Glomerular endothelial cell (primary cell): ENCODE data around the gene ZNF800. TPM values are rescaled to one million over a fixed set of nuclear protein-coding genes. Genes with fewer than 3 reads are reported as not detected.
"Not testable (repeated sequence)": the region's sequence is repeated elsewhere in the genome, so short reads cannot be mapped to it uniquely, and the experiment has no call there.

Experiments
- DNase-seq: peaks from one replicate; pipeline ENCODE4 v3.0.0-alpha.2; 2011; ENCODE audit warnings: low read depth, low spot score; ENCODE audit errors: extremely low read depth
- total RNA-seq: library from RNA; depleted of rRNA; stranded (reverse); fragments of >200 nt; gene quantifications from 2 replicates; pipeline ENCODE4 v1.2.3, GENCODE V29; 2015

Gene ZNF800
- 14.4 and 34.4 TPM in 2 replicates for total RNA-seq

- DNase-seq, result no peak
Observed at GRCh38 chr7:127392566-127393367, at the start of gene ZNF800. Gene ZNF800 (minus strand): TSS chr7:127392708. CDS start chr7:127391557, 1,151 bp downstream.

- DNase-seq, result no peak
Observed at GRCh38 chr7:127440206-127440605, 47.7 kb upstream of the ZNF800 start.

GRCh38 chr7:127438836-127439235 lies 46.3 kb upstream of the ZNF800 start:
- no peak for DNase-seq

DNA sequence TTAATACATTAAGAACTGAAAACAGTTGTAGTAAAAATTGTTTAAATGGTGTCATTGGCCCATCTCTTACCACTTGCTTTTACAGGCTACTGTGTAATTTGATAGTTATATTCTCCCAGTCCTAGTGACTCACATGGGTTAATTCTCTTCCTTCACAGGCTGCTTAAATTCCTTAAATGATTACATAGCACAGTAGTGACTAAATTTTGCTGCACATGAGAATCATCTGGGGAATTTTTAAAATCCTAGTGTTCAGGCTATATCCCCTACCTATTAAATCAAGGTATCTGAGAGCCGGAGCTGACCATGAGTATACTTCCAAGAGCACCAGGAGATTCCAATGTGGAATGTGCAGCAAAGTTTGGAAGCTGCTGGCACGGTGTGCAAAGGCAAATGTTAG lies 45.3 kb upstream of the ZNF800 start:
- no peak for DNase-seq

DNA sequence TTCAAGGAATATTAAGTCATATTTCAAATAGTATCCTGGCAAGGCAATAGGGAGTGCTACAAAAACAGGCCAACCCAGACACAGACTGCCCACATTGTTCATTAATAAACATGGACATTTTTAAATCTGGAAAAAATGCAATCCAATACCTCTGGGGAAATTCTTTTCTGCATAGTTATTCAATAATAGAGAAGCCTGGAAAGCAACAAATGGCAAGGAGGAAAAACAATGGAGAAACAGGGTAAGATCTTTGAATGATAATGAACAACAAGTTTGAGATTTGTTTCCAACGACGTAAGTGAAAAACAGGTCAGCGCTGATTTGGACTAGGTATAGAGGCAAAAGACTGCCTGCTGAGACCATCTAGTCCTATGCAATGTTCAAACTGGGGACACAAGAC lies 44.7 kb upstream of the ZNF800 start:
- no peak for DNase-seq

GRCh38 chr7:127429281-127429680 lies 36.8 kb upstream of the ZNF800 start:
- DNase-seq, result not testable (repeated sequence)

- DNase-seq, result no peak
Observed at GRCh38 chr7:127419196-127419595, 26.7 kb upstream of the ZNF800 start.

GRCh38 chr7:127418459-127418858 lies 26.0 kb upstream of the ZNF800 start:
- no peak for DNase-seq

DNA sequence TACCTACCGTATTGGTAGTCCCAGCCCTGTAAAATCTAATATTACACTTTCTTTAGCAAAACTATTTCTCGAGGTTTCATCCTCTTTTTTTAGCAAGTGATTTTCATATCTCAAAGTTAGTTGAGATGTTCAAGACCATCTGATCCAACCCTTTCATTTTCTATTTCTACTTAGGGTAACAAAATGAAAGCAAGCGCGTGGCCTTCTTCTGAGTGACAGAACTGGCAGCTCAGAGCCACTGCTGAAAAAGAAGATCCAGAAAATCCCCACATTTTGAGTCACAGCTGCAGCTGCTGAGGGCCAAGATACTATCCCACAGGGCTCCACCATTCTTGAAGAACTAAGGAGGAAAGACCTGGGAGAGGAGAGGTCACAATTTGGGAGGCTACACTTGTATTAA lies 24.8 kb upstream of the ZNF800 start:
- DNase-seq, result no peak

DNA sequence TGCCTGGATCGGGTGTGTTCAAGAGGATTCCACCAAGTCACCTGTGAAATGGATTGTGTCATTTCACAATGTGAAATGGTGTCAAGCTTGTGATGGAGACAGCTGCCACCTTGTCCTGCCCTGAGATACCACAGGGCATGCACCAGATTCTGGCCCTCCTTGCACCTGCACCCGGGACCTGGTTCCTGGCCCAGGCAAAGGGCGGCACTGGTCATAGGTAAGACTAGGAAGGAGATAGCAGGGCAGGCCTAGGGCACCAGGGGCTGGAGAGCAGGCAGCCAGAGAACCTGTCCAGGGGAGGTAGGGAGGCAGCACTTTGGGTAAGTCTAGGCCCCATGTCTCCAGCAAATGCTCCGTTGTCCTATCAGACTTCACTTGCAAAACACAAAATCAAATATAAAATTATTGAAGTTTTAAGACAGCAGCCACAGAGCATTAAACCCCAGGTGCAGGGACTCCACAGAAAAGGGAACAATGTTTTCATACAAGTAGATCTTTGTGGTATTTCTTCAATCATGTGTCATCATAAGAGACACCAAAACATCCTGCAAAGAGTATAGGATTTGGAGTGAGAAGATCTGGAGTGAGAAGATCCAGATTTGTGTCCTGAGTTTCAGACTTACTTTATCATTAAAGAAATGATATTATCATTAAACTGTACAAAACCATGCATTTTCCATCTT lies 22.7 kb upstream of the ZNF800 start:
- no peak for DNase-seq

- no peak for DNase-seq
Observed at GRCh38 chr7:127413962-127414361, 21.5 kb upstream of the ZNF800 start.

GRCh38 chr7:127413326-127413725 lies 20.8 kb upstream of the ZNF800 start:
- DNase-seq, result no peak

DNA sequence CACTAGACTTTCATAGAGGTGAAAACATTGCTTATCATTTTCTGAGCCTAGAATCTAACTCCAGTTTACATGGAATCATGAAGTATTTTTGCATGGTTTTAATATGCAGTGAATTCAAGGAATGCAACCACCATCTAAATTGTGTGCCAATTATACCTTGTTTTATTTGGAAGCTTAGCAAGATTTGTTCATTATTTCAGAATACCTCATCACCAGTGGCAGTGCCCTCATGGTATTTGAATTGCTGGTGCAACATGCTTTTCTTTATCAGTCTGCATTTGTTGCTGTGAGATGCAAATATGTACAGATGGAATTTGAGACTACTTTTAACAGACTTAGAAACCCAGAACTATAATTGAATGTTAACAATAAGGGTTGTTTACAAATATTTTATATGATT lies 18.7 kb upstream of the ZNF800 start:
- no peak for DNase-seq

- DNase-seq, result no peak
Observed at GRCh38 chr7:127409629-127410028, 17.1 kb upstream of the ZNF800 start.

DNA sequence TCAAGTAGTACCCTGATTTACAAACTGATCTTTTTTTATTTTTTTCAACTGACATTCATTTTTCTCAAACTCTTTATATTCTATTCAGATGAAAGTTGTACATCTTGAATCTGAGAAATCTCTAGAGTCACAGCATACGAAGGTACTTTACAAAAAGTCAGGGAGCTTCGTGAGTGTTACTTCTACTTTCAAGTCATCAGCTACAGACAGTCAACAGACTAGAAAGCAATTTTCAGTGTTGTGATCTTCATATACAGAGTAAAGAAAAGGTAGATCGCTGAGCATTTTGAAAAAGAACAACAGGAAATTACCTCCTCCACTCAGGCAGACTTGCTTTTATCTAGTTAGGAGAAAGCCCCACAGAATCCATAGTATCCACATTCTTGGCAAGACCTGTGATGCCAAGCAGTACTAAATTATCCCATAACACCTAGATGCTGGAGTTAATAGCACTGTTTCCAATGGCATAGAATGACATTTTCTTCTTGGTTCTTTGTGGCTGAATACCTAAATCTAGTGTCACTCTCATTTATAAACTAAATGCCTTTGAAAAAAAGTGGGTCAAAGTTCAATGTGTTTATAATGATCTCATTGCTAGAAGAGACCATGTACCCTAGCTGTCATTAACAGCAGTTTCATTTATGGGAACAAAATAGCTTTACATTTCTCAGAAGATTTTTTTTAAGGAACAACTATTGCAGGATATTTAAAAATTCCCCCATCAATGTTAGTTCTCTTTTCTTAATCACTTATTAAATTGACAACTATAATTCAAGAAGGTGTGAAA lies 12.0 kb upstream of the ZNF800 start:
- DNase-seq, result no peak

DNA sequence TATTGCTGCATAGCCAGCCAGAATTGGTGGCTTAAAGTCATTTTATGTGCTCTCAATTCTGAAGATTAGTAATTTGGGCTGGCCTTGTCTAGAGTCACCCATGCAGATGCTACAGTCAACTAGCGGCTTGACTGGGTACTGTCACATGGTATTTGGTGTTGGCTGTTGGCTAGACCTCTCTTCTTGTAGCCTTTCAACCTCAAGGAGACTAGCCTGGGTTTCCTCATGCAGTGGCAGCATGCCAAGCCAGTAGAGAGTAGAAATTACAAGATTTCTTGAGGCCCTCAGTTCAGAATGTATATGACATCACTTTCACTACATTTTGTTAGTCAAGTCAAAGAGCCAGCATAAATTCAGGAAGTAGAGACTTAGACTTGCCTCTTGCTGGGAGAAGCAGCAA lies 3.7 kb upstream of the ZNF800 start:
- no peak for DNase-seq

- not testable (repeated sequence) for DNase-seq
Observed at GRCh38 chr7:127395104-127395503, 2.6 kb upstream of the ZNF800 start.

DNA sequence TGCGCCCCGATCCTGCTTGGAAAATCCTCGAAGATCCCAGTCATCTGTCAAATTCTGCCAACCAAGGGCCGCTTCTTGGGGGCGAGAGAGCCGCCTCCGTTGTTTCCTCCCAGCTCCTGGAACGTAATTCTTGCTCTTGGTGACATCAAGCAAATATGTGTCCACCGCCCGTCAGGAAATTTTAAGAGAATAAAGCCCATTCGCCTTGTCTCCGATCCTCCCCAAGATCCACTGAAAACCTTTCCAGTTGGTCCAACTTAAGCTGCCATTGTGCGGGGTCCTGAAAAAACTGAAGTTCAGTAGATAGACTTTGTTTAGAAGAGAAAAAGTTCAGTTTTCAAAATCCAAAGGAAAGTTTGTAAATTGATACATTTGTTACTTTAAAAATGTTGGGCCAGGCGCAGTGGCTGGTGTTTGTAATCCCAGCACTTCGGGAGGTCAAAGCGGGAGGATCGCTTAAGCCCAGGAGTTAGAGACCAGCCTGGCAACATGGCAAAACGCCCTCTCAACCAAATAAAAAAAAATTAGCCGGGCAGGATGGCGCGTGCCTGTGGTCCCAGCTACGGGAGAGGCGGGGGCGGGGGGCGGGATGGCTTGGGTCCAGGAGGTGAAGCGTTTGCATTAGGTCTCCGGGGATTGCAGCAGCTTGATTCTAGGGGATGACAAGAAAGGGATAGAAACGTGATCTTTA lies 1.0 kb upstream of the ZNF800 start:
- DNase-seq, result no peak

DNA sequence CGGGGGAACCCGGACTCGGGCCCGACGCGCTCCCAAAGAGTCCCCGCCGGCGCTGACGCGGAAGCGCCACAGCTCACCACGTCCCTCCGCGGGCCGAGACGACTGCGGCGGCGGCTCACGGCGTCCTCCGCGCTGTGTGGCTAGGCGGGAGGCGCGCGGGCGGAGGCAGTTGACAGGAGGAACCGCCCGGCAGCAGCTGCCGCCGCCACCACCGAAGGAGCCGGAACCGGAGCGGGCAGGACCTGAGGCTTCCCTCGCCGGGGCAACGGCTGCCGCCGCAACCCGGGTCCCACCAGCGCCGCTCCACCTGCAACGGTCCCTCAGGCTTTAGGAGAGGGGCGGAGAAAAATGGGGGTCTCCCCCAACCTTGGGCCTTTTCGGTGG lies 334 bp downstream of the ZNF800 start:
- DNase-seq, result no peak

- no peak for DNase-seq
Observed at GRCh38 chr7:127391591-127392181, 822 bp downstream of the ZNF800 start.
